Erythroblast (primary cell): ENCODE data around the gene TMEM43.

Source experiments
- DNase-seq, 2 experiments: peaks; one replicate each; lab custom pipeline; 2025; lab: John Stamatoyannopoulos, UW
- GATA1 ChIP-seq: IDR thresholded peaks from 2 replicates; pipeline ENCODE4 v1.6.1; 2011; ENCODE audit warnings: low read depth, mild to moderate bottlenecking, control low read depth, low read length, moderate library complexity
- POLR2A ChIP-seq: IDR thresholded peaks from 2 replicates; pipeline ENCODE4 v1.6.1; 2011; ENCODE audit warnings: mild to moderate bottlenecking, low read length

The TMEM43 gene

DNA sequence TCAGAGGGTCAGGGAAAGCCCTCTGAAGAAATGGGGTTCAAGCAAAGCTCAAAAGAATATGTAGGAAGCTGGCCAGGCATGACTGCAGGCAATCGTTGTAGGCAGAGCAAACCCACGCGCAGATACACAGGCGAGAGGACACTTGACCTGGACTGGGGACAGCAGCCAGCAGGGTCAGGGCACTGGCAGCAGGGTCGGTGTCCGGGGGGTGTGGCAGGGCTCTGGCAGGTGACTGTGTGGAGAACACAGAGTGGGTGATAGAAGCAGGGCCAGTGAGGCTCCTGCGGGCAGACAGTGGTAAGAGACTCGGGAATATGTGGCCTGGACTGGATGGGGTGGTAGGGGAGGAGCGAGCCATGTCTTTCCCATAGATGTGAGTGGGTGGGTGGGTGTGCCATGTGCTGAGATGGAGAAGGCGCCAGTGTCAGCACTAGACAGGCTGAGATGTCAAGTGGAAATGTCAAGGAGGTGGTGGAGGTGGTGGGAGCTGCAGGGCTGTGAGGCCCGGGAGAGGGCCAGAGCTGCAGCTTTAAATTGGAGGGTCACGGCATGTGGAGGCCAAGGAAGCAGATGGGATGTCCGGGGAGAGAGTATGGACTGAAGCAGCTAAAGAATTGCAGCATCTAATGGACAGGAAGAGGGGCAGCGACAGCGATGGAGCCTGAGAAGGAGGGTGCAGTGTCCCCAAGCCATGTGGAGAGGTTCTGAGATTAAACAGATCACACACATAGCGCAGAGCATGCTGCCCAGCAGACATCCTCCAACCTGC, 13.4 kb downstream of the TMEM43 start:
- DNase-seq = no peak
- TF ChIP-seq POLR2A = no peak
- no peak for TF ChIP-seq GATA1

GRCh38 chr3:14138878-14139655, 14.2 kb downstream of the TMEM43 start:
- no peak for DNase-seq
- no peak for TF ChIP-seq POLR2A
- no peak for TF ChIP-seq GATA1

DNA sequence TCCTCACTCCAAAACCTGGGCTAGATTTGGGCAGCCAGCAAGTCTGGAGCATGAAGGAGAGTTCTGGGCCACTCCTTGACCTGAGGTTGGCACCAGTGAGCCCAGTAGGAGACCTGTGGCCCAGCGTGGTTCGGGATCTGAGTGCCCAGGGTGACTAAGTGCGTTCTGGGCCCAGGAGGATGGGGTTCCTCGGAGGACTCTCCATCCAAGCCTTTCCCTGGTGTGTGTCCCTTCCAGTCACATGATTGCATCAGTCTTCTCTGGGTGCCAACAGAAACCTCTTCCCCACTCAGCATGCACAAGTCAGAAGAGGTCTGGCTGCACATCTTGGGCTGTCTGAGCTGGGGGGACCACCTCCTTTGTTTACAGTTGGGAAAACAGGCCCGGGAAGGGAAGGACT, 14.9 kb downstream of the TMEM43 start:
- no peak for TF ChIP-seq POLR2A
- DNase-seq = no peak

GRCh38 chr3:14140668-14141067, 15.8 kb downstream of the TMEM43 start:
- TF ChIP-seq GATA1 (no peak), POLR2A (no peak)
- no peak for DNase-seq

DNA sequence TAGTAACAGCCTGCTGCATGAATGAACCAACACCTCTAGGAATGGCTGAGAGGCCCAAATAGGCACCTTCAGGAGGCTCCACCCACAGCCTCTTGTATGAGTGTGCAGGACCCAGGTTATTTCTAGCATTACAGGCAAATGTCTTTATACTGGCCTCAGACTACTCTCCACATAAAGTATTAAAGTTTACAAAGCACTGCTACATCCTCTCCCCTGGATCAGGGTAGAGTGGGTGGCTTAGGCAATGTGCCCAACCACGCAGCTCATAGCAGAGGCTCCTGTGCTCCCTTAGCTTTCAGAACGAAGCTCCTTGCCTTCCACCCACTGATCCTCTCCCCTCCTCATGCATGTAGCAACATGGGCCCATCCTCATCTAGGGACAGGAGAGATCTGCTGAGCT, 16.3 kb downstream of the TMEM43 start:
- no peak for DNase-seq
- TF ChIP-seq POLR2A (no peak), GATA1 (no peak)

- TF ChIP-seq GATA1 (no peak), POLR2A (no peak)
- DNase-seq = no peak
These were observed 16.9 kb downstream of the TMEM43 start for GRCh38 chr3:14141602-14142341.

DNA sequence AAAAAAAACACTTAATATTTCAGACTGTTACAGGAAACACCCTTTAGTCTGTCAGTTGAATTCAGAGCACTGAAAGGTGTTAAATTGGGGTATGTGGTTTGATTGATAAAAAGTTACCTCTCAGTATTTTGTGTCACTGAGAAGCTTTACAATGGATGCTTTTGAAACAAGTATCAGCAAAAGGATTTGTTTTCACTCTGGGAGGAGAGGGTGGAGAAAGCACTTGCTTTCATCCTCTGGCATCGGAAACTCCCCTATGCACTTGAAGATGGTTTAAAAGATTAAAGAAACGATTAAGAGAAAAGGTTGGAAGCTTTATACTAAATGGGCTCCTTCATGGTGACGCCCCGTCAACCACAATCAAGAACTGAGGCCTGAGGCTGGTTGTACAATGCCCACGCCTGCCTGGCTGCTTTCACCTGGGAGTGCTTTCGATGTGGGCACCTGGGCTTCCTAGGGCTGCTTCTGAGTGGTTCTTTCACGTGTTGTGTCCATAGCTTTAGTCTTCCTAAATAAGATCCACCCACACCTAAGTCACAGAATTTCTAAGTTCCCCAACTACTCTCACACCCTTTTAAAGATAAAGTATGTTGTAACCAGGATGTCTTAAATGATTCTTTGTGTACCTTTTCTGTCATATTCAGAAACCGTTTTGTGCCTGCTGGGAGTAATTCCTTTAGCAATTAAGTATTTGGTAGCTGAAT, 17.9 kb downstream of the TMEM43 start:
- DNase-seq = no peak
- TF ChIP-seq GATA1 (no peak), POLR2A (no peak)

DNA sequence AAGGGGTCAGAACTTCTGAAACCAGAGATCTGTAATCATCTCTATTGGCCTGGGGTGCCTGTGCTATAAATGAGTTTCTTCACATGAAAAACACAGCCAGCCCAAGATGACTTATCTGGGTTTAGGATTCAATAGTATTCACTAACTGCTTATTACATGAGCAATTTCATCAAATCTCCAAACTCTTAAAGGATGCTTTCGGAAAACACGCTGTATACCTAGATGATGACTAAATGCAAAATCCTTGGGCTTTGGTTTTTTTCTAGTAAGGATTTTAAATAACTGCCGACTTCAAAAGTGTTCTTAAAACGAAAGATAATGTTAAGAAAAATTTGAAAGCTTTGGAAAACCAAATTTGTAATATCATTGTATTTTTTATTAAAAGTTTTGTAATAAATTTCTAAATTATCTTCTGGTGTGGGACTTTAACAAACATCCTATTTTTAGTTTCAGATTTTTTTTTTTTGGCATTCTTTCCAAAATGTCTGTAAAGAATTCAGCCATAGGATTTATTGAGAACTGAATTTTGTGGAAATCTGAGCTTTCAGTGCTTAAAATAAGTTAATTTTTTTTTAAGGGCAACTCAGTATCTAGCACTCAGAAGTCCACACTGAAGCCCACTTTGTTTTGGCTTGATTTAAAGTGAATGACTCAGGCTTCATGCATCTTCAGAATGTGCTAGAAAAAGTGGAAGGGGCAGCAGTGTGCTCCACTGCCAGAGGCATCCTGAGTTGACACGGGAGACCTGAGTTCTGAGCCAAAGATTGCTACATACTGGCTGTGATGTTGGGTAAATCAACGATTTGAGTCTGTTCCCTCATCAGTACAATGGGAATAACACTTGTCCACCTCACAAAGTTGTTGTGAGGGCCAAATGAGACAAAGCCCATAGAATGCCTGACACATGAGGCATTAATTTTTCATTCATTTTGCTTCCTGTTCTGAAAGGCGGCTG, 18.7 kb downstream of the TMEM43 start:
- DNase-seq = peak in 1 of 2 experiments; percentile 16
- TF ChIP-seq POLR2A = no peak
- no peak for TF ChIP-seq GATA1

- TF ChIP-seq POLR2A (peak; percentile 22), GATA1 (no peak)
- peak; percentile 68 to 72 for DNase-seq
These were observed 19.7 kb downstream of the TMEM43 start for GRCh38 chr3:14144423-14145075.

DNA sequence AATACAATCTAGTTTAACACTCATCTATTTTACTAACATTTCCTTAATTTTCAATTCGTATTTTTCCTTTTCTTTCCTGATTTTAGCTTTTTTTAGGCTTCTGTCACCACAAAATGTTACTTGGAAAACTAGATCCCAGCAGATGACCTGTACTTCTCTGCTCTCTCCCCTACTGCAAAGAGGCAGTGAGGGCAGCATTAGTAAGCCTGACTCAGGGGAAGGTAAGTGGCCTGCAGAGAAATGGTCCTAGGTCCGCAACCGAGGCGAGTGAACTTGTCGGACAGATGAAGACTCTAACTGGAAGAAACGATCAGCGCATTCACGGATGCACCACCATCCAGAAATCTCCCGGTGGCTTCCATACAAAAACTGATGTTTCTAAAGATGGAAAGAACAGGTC, 20.4 kb downstream of the TMEM43 start:
- no peak for TF ChIP-seq POLR2A
- no peak for DNase-seq

- no peak for DNase-seq
- TF ChIP-seq GATA1 (no peak), POLR2A (no peak)
These were observed 21.0 kb downstream of the TMEM43 start for GRCh38 chr3:14145670-14146380.
